Endometrial microvascular endothelial cells (primary cell): Measurements from ENCODE around the gene ANO9. TPM values are rescaled to one million over a fixed set of nuclear protein-coding genes. Genes with fewer than 3 reads are reported as not detected.
"Not testable (repeated sequence)": the region's sequence is repeated elsewhere in the genome, so short reads cannot be mapped to it uniquely, and the experiment has no call there.

Experiments used
- in situ Hi-C: cut with HindIII; loops from 2 replicates; pipeline ENCODE4 v1.10.0; 2017; ENCODE audit warnings: low sequenced_read_pairs, low pct_unique_long_range_greater_than_20kb; ENCODE audit errors: inconsistent ontology term
- total RNA-seq: library from RNA; depleted of rRNA; stranded (reverse); fragments of >200 nt; gene quantifications from one replicate; pipeline ENCODE4 v1.2.3, GENCODE V29; 2015; ENCODE audit errors: inconsistent ontology term

The ANO9 gene
- total RNA-seq, 1 donor from 2014 or later: 0.09 TPM

- in situ Hi-C loops: no loop called here
Observed at GRCh38 chr11:440065-441042, 1.5 kb downstream of the ANO9 start.

GRCh38 chr11:439315-440064 is 2.3 kb downstream of the ANO9 start:
- in situ Hi-C loops: no loop called here

- in situ Hi-C loops: no loop called here
Observed at GRCh38 chr11:438101-438844, 3.5 kb downstream of the ANO9 start.

- in situ Hi-C loops: no loop called here
Observed at GRCh38 chr11:437228-437870, 4.5 kb downstream of the ANO9 start.

- in situ Hi-C loops: not testable (repeated sequence)
Observed at GRCh38 chr11:434999-435740, 6.6 kb downstream of the ANO9 start.

GRCh38 chr11:434496-434895 is 7.3 kb downstream of the ANO9 start:
- in situ Hi-C loops: no loop called here

- in situ Hi-C loops: no loop called here
Observed at GRCh38 chr11:433641-434040, 8.2 kb downstream of the ANO9 start.

GRCh38 chr11:433111-433510 is 8.7 kb downstream of the ANO9 start:
- in situ Hi-C loops: no loop called here

- in situ Hi-C loops: no loop called here
Observed at GRCh38 chr11:432501-433100, 9.2 kb downstream of the ANO9 start.

- in situ Hi-C loops: no loop called here
Observed at GRCh38 chr11:431921-432320, 9.9 kb downstream of the ANO9 start.

GRCh38 chr11:429931-430456 is 11.8 kb downstream of the ANO9 start:
- in situ Hi-C loops: no loop called here

GRCh38 chr11:429391-429790 is 12.4 kb downstream of the ANO9 start:
- in situ Hi-C loops: no loop called here

GRCh38 chr11:428295-428694 is 13.5 kb downstream of the ANO9 start:
- in situ Hi-C loops: no loop called here

- in situ Hi-C loops: no loop called here
Observed at GRCh38 chr11:426851-427250, 15.0 kb downstream of the ANO9 start.

- in situ Hi-C loops: no loop called here
Observed at GRCh38 chr11:425301-425700, 16.5 kb downstream of the ANO9 start.

- in situ Hi-C loops: not testable (repeated sequence)
Observed at GRCh38 chr11:424766-425165, 17.0 kb downstream of the ANO9 start.

- in situ Hi-C loops: no loop called here
Observed at GRCh38 chr11:424232-424631, 17.6 kb downstream of the ANO9 start.

GRCh38 chr11:422249-422656 is 19.6 kb downstream of the ANO9 start:
- in situ Hi-C loops: no loop called here
